HepG2 (cell line): ENCODE data around the gene CDCA5. TPM values are rescaled to one million over a fixed set of nuclear protein-coding genes. Genes with fewer than 3 reads are reported as not detected.

Experiments used
- ATF7 ChIP-seq, 2 experiments: fragments of 450-650 bp in 1 of 2; sonication (generic) in 1 of 2; formaldehyde crosslinking in 1 of 2; IDR thresholded peaks; 2 replicates each; pipeline versions ENCODE4 v1.4.0 to v1.6.1; 2016 to 2020; ENCODE audit warnings: antibody characterized with exemption in 1 of 2, mild to moderate bottlenecking in 1 of 2, missing genetic modification reagents in 1 of 2
- CAMTA2 ChIP-seq: sonication (generic); formaldehyde crosslinking; IDR thresholded peaks from 2 replicates; pipeline ENCODE4 v1.4.0; 2020; ENCODE audit warnings: mild to moderate bottlenecking, missing genetic modification reagents, borderline replicate concordance
- CHD2 ChIP-seq: IDR thresholded peaks from 2 replicates; pipeline ENCODE4 v1.6.1; 2011; ENCODE audit warnings: low read depth, low read length, improper control_type of control experiment
- CSRNP2 ChIP-seq: sonication (generic); formaldehyde crosslinking; conservative IDR thresholded peaks from 2 replicates; pipeline ENCODE4 v1.8.0; 2022; ENCODE audit warnings: low read depth, missing genetic modification reagents
- DNMT1 ChIP-seq: sonication (generic); formaldehyde crosslinking; IDR thresholded peaks from 2 replicates; pipeline ENCODE4 v1.5.1; 2020; ENCODE audit warnings: mild to moderate bottlenecking, missing genetic modification reagents
- DNMT3B ChIP-seq: conservative IDR thresholded peaks from 2 replicates; pipeline ENCODE4 v1.6.1; 2016; ENCODE audit warnings: missing biosample characterization, control low read depth
- EED ChIP-seq: sonication (generic); formaldehyde crosslinking; IDR thresholded peaks from 2 replicates; pipeline ENCODE4 v1.5.0; 2020; ENCODE audit warnings: mild to moderate bottlenecking, missing genetic modification reagents
- ELK4 ChIP-seq: sonication (generic); formaldehyde crosslinking; IDR thresholded peaks from 2 replicates; pipeline ENCODE4 v1.9.0; 2021; ENCODE audit warnings: missing genetic modification reagents, borderline replicate concordance
- GPN1 ChIP-seq: sonication (generic); formaldehyde crosslinking; IDR thresholded peaks from 2 replicates; pipeline ENCODE4 v1.5.1; 2020; ENCODE audit warnings: missing genetic modification reagents, borderline replicate concordance
- HMGXB3 ChIP-seq: sonication (generic); formaldehyde crosslinking; IDR thresholded peaks from 2 replicates; pipeline ENCODE4 v1.4.0; 2020; ENCODE audit warnings: missing genetic modification reagents, borderline replicate concordance
- PREB ChIP-seq: sonication (generic); formaldehyde crosslinking; IDR thresholded peaks from 2 replicates; pipeline ENCODE4 v1.4.0; 2020; ENCODE audit warnings: missing genetic modification reagents
- RAD51 ChIP-seq: fragments of 450-650 bp; IDR thresholded peaks from 2 replicates; pipeline ENCODE4 v1.6.1; 2016; ENCODE audit warnings: borderline replicate concordance
- SIX1 ChIP-seq: sonication (generic); formaldehyde crosslinking; IDR thresholded peaks from 2 replicates; pipeline ENCODE4 v1.4.0; 2020; ENCODE audit warnings: missing genetic modification reagents, borderline replicate concordance
- SPEN ChIP-seq: sonication (generic); formaldehyde crosslinking; IDR thresholded peaks from 2 replicates; pipeline ENCODE4 v1.5.1; 2020; ENCODE audit warnings: low read depth, mild to moderate bottlenecking, missing genetic modification reagents
- ZNF652 ChIP-seq: IDR thresholded peaks from 2 replicates; pipeline ENCODE4 v1.6.1; 2016; ENCODE audit warnings: low read depth, borderline replicate concordance
- ZNF703 ChIP-seq: sonication (generic); formaldehyde crosslinking; IDR thresholded peaks from 2 replicates; pipeline ENCODE4 v1.5.1; 2020; ENCODE audit warnings: missing genetic modification reagents, mild to moderate bottlenecking, moderate library complexity, borderline replicate concordance
- polyA plus RNA-seq, 8 experiments: library from polyadenylated mRNA; depleted of rRNA in 3 of 8; stranded (reverse) in 7 of 8; unstranded in 1 of 8; fragments of >200 nt; fragmentation: Illumina TruSeq in 4 of 8; extraction: Trizol in 4 of 8; gene quantifications; 2 replicates each; pipeline versions ENCODE4 v1.2.1 to v1.2.3, GENCODE V29; 2011 to 2016; ENCODE audit warnings: low read depth in 4 of 8, missing spikeins in 1 of 8, mixed read lengths in 1 of 8; ENCODE audit not compliant: insufficient read depth in 1 of 8
- total RNA-seq, 5 experiments: library from RNA; depleted of rRNA; stranded (reverse); fragments of >200 nt; fragmentation: Illumina TruSeq; extraction: Trizol; gene quantifications; 2 replicates each; pipeline ENCODE4 v1.2.3, GENCODE V29; 2016; ENCODE audit warnings: low read depth in 1 of 5
- TF ChIP-seq, protein P1 (sequence below): fragments of 450-650 bp; IDR thresholded peaks from 2 replicates; pipeline ENCODE4 v1.6.1; 2017; ENCODE audit warnings: mild to moderate bottlenecking

Gene CDCA5
- total and polyA plus RNA-seq, 2 of the 13 experiments (the other 11 are each of a cell fraction or from before 2014, with no cell fraction given) = 13.5 to 50.6 TPM

DNA sequence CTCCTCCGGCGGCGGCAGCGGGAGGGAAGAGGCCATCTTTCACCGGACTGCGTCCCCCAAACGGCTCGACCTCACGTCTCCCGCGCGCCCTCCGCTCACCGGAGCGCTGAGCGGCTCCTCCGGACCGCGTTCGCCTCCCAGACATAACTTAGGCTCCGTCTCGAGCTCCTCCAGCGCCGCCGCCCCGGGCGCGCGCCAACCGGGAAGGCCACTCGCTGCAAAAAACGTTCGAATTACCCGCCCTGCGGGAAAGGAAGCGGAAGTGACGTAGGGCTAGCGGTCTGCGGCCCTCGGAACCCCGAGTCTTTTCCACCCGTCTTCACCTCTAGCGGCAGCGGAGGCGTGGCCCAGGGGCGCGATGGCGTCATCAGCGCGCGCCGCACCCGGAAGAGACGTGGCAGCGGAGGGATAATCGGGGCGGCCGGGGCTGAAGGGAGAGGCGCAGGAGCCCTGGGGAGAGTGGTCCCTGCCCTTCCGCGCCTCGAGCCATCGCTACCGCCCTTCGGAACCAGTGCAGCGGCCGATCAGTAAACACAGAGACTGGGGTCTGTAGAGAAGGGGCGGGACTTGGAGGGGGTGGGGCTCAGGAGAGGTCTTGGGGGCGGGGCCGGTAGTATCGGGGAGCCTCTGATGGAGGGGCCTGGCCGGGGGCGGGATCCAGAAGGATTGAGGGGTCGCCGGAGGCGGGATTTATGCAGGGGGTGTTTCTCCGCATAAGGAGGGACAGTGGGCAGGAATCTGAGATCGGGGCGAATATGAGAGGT is at the start of gene CDCA5, which contains the start of gene ZFPL1 (continued):
- TF ChIP-seq, protein P1, sequence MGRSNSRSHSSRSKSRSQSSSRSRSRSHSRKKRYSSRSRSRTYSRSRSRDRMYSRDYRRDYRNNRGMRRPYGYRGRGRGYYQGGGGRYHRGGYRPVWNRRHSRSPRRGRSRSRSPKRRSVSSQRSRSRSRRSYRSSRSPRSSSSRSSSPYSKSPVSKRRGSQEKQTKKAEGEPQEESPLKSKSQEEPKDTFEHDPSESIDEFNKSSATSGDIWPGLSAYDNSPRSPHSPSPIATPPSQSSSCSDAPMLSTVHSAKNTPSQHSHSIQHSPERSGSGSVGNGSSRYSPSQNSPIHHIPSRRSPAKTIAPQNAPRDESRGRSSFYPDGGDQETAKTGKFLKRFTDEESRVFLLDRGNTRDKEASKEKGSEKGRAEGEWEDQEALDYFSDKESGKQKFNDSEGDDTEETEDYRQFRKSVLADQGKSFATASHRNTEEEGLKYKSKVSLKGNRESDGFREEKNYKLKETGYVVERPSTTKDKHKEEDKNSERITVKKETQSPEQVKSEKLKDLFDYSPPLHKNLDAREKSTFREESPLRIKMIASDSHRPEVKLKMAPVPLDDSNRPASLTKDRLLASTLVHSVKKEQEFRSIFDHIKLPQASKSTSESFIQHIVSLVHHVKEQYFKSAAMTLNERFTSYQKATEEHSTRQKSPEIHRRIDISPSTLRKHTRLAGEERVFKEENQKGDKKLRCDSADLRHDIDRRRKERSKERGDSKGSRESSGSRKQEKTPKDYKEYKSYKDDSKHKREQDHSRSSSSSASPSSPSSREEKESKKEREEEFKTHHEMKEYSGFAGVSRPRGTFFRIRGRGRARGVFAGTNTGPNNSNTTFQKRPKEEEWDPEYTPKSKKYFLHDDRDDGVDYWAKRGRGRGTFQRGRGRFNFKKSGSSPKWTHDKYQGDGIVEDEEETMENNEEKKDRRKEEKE = no peak
- TF ChIP-seq ZNF652 = no peak
- no peak for TF ChIP-seq PREB (CRISPR knock-in tag)
- no peak for TF ChIP-seq ELK4
- TF ChIP-seq ATF7 (IDR thresholded peaks at IDR 0.05) = peak; percentile 63
- no peak for TF ChIP-seq ATF7 (CRISPR knock-in tag; IDR thresholded peaks at IDR 0.05)
- peak; percentile 87 for TF ChIP-seq SPEN (CRISPR knock-in tag)
- TF ChIP-seq HMGXB3 (CRISPR knock-in tag) = peak; percentile 67; the same call in 1 of the 2 replicates
- TF ChIP-seq CSRNP2 (CRISPR knock-in tag) = peak; percentile 68; the same call in 1 of the 2 replicates
- TF ChIP-seq DNMT3B (CRISPR knock-in tag) = no peak
- TF ChIP-seq EED = no peak
- TF ChIP-seq CHD2 = peak; percentile 71
- no peak for TF ChIP-seq RAD51
- no peak for TF ChIP-seq DNMT1 (CRISPR knock-in tag)
- 0 out of 2 replicates have a peak, but pooled peaks have one; percentile 14 for TF ChIP-seq GPN1 (CRISPR knock-in tag)
- TF ChIP-seq SIX1 (CRISPR knock-in tag) = no peak
- TF ChIP-seq ZNF703 (CRISPR knock-in tag) = no peak
- TF ChIP-seq CAMTA2 = no peak
